Naive thymus-derived CD8-positive, alpha-beta T cell (primary cell): ENCODE results near the gene RABGGTA. TPM values are rescaled to one million over a fixed set of nuclear protein-coding genes. Genes with fewer than 3 reads are reported as not detected.
"Not testable (repeated sequence)": the region's sequence is repeated elsewhere in the genome, so short reads cannot be mapped to it uniquely, and the experiment has no call there.

Experiments
- ATAC-seq, 2 donors: fragments of 150-1000 bp; cut with Tn5 transposase in 1 of 2; sonication (Bioruptor Pico), chemical (Tn5 transposase) in 1 of 2; 1 replicate in 1 of 2; 2 replicates in 1 of 2; pipeline ENCODE4 v1.10.0; 2021; ENCODE audit warnings: mild to moderate bottlenecking in 2 of 2, moderate library complexity in 2 of 2
- POLR2A ChIA-PET: fragments of 350-600 bp; sonication (Branson Sonifier 250); formaldehyde crosslinking; loops from one replicate; lab custom pipeline; 2021; ENCODE audit warnings: antibody characterized with exemption; lab: Charles Lee
- DNase-seq, 10 donors: peaks; one replicate each; pipeline versions ENCODE4 v3.0.0 to v3.0.0-alpha.2; 2020 to 2022
- H3K27ac Mint-ChIP-seq, 10 donors: one replicate each; pipeline ENCODE4 v1.8.0; 2020 to 2022; ENCODE audit warnings: mild to moderate bottlenecking in 10 of 10, mixed read lengths in 10 of 10, moderate library complexity in 4 of 10, inconsistent platforms in 1 of 10
- H3K27me3 Mint-ChIP-seq, 5 donors: one replicate each; pipeline ENCODE4 v1.8.0; 2021 to 2022; ENCODE audit warnings: mixed read lengths in 5 of 5
- H3K36me3 Mint-ChIP-seq, 3 donors: one replicate each; pipeline ENCODE4 v1.8.0; 2020 to 2022; ENCODE audit warnings: mixed read lengths in 3 of 3, mild to moderate bottlenecking in 2 of 3, inconsistent platforms in 1 of 3
- H3K4me1 Mint-ChIP-seq, 4 donors: one replicate each; pipeline ENCODE4 v1.8.0; 2021 to 2022; ENCODE audit warnings: mixed read lengths in 4 of 4
- H3K4me3 Mint-ChIP-seq, 10 donors: one replicate each; pipeline ENCODE4 v1.8.0; 2020 to 2022; ENCODE audit warnings: mild to moderate bottlenecking in 10 of 10, mixed read lengths in 10 of 10, moderate library complexity in 6 of 10, inconsistent platforms in 1 of 10
- H3K9me3 Mint-ChIP-seq, 9 donors: one replicate each; pipeline ENCODE4 v1.8.0; 2020 to 2022; ENCODE audit warnings: mixed read lengths in 9 of 9, mild to moderate bottlenecking in 3 of 9, inconsistent platforms in 1 of 9, moderate library complexity in 1 of 9
- polyA plus RNA-seq, 3 donors: library from polyadenylated mRNA; unstranded; fragments of 300-500 nt; fragmentation: Illumina TruSeq; gene quantifications; one replicate each; pipeline ENCODE4 v1.2.3, GENCODE V29; 2021
- total RNA-seq, 8 experiments: library from RNA in 2 of 8; stranded (reverse) in 2 of 8; gene quantifications; one replicate each; pipeline ENCODE4 v1.2.3 and lab custom pipeline; 2021 to 2026

The RABGGTA gene
- total and polyA plus RNA-seq, 5 experiments from 2014 or later, result 12.7 to 46.5 (median 22.1) TPM

DNA sequence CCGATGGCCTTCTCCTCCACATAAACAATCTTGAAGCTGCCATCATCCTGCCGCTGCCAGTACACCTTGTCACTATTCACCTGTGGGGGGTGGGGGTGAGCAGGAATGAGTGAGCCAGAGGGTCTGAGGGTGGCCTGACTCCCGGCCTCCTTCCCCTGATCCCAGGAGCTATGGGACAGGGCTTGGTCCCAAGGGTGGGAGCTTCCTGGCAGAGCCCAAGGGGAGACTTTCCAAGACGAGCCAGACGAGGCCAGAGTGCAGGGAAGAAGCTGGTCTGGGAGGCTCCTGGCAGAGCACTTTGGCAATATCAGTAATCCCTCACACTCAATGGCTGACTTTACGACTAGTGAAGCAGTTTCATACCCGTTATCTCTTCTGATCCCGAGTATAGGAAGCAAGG lies 16.0 kb downstream of the RABGGTA start:
- Mint-ChIP-seq H3K4me3 (no peak overlapping the region), H3K36me3 (peaks cover 0 to 26% (median 9%) of the 10 kb centered on the region in 3 donors), H3K9me3 (no peaks in the 10 kb centered on the region), H3K27me3 (no peaks in the 10 kb centered on the region), H3K27ac (no peak overlapping the region), H3K4me1 (no peaks in the 10 kb centered on the region)
- DNase-seq (no peak), ATAC-seq (no peak)
- POLR2A ChIA-PET, result interaction anchor here (1.0 kb wide), 1 partner anchor 15 kb away, joined by 3 read pairs; no protein-coding TSS in a partner anchor

DNA sequence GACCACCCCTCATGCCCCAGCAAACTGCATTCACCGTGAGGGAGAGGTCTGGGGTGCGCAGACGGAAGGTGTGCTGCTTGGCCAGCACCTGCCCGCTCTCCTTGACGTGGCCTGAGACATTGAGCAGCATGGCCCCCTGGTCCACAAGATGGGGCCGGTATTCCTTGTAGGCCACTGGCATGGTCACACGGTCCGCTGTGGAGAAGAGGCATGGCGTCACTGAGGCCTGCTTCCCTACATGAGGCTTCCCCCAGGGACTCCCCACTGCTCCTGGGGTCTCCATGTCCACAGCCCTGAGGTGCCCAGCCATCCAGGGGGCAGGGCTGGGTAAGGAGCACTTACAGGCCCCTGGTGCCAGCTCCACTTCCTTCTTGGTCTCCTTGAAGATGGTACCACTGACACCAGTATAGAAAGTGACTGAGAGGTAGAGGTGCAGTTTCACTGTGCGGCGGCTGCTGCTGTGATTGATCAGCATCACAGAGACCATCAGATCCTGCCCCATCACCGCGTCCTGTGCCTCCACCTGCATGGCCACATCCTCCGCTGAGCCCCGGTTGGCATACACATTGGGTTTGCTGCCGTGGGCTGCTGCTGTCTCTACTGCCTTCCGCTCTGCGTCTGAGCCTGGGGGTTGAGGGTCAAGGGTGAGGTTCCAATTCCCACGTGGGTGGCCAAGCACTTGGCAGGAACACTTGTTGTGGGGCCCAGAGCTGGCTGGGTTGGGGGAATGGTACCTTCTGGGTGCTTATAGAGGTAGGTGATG lies 16.6 kb downstream of the RABGGTA start:
- ATAC-seq (no peak), DNase-seq (no peak)
- no peaks in the 10 kb centered on the region for H3K27me3 Mint-ChIP-seq
- H3K27ac Mint-ChIP-seq, result no peak overlapping the region
- no peaks in the 10 kb centered on the region for H3K9me3 Mint-ChIP-seq
- H3K4me3 Mint-ChIP-seq, result no peak overlapping the region
- H3K4me1 Mint-ChIP-seq, result no peaks in the 10 kb centered on the region
- peaks cover 0 to 26% (median 9%) of the 10 kb centered on the region in 3 donors for H3K36me3 Mint-ChIP-seq
- POLR2A ChIA-PET, result interaction anchor here (1.0 kb wide), 1 partner anchor 16 kb away, joined by 3 read pairs; no protein-coding TSS in a partner anchor

- ATAC-seq (no peak), DNase-seq (no peak)
- no peak overlapping the region for H3K4me3 Mint-ChIP-seq
- H3K4me1 Mint-ChIP-seq, result no peaks in the 10 kb centered on the region
- H3K9me3 Mint-ChIP-seq, result no peaks in the 10 kb centered on the region
- POLR2A ChIA-PET, result interaction anchor here (1.0 kb wide), 1 partner anchor 17 kb away, joined by 3 read pairs; the partner anchor contains the start of gene RABGGTA
- H3K27ac Mint-ChIP-seq, result peak overlapping the region in 1 of 10 donors; percentile 82
- no peaks in the 10 kb centered on the region for H3K27me3 Mint-ChIP-seq
- peaks cover 0 to 30% (median 9%) of the 10 kb centered on the region in 3 donors for H3K36me3 Mint-ChIP-seq
These were observed 17.5 kb downstream of the RABGGTA start for GRCh38 chr14:24253936-24254335.

GRCh38 chr14:24252289-24253124 lies 18.9 kb downstream of the RABGGTA start:
- POLR2A ChIA-PET, result interaction anchor here (2.4 kb wide), 1 partner anchor 10 kb away, joined by 11 read pairs; the partner anchor contains the start of gene TINF2
- no peak overlapping the region for H3K27ac Mint-ChIP-seq
- H3K4me1 Mint-ChIP-seq, result peaks cover 0 to 5% (median under 1%) of the 10 kb centered on the region in 4 donors
- H3K9me3 Mint-ChIP-seq, result no peaks in the 10 kb centered on the region
- H3K27me3 Mint-ChIP-seq, result no peaks in the 10 kb centered on the region
- H3K4me3 Mint-ChIP-seq, result no peak overlapping the region
- H3K36me3 Mint-ChIP-seq, result peaks cover 0 to 28% (median 9%) of the 10 kb centered on the region in 3 donors
- ATAC-seq, result no peak
- DNase-seq, result no peak

DNA sequence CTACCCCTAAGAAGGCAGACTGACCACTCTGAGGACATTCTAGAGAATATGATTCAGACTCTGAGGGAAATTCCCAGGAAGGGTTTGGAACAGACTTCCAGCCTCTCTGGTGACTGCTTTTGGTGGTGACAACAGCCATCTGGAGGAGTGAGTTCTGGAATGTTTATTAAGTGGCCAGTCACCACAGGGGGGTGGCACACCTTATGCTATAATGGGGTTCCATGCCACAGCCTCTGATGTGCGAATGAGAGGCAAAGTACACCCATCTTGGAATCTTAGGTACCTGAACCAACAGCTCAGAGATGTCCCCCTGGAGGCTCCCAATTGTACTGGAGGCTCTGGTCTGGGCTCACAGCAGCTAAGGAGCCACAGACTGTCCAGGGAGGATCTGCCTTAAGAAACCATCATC lies 19.5 kb downstream of the RABGGTA start:
- H3K4me1 Mint-ChIP-seq, result peaks cover 0 to 9% (median 2%) of the 10 kb centered on the region in 4 donors
- no peaks in the 10 kb centered on the region for H3K27me3 Mint-ChIP-seq
- ATAC-seq (no peak), DNase-seq (no peak)
- POLR2A ChIA-PET, result interaction anchor here (2.4 kb wide), 1 partner anchor 9 kb away, joined by 11 read pairs; the partner anchor contains the start of gene TINF2
- no peak overlapping the region for H3K4me3 Mint-ChIP-seq
- H3K27ac Mint-ChIP-seq, result no peak overlapping the region
- no peaks in the 10 kb centered on the region for H3K9me3 Mint-ChIP-seq
- H3K36me3 Mint-ChIP-seq, result peaks cover 0 to 25% (median 9%) of the 10 kb centered on the region in 3 donors

GRCh38 chr14:24250354-24250753 lies 21.0 kb downstream of the RABGGTA start:
- no peak for ATAC-seq
- Mint-ChIP-seq H3K9me3 (no peaks in the 10 kb centered on the region), H3K36me3 (peaks cover 0 to 19% (median 6%) of the 10 kb centered on the region in 3 donors), H3K27ac (peak overlapping the region in 4 of 10 donors; percentile 1 to 54 (median 38)), H3K4me1 (peaks cover 0 to 13% (median 3%) of the 10 kb centered on the region in 4 donors), H3K27me3 (no peaks in the 10 kb centered on the region), H3K4me3 (no peak overlapping the region)
- POLR2A ChIA-PET, result no interaction called here
- DNase-seq, result no peak

GRCh38 chr14:24249230-24250021 lies 22.0 kb downstream of the RABGGTA start:
- H3K27ac Mint-ChIP-seq, result peak overlapping the region in 1 of 10 donors; percentile 63
- no peaks in the 10 kb centered on the region for H3K27me3 Mint-ChIP-seq
- peaks cover 0 to 16% (median 6%) of the 10 kb centered on the region in 4 donors for H3K4me1 Mint-ChIP-seq
- H3K9me3 Mint-ChIP-seq, result no peaks in the 10 kb centered on the region
- ATAC-seq (no peak), DNase-seq (no peak)
- peaks cover 0 to 16% (median 2%) of the 10 kb centered on the region in 3 donors for H3K36me3 Mint-ChIP-seq
- POLR2A ChIA-PET, result no interaction called here
- no peak overlapping the region for H3K4me3 Mint-ChIP-seq

GRCh38 chr14:24247422-24247821 lies 24.0 kb downstream of the RABGGTA start:
- peak overlapping the region in 2 of 10 donors; percentile 1 to 2 for H3K4me3 Mint-ChIP-seq
- no peaks in the 10 kb centered on the region for H3K27me3 Mint-ChIP-seq
- peaks cover 6 to 30% (median 18%) of the 10 kb centered on the region in 4 donors for H3K4me1 Mint-ChIP-seq
- ATAC-seq (no peak), DNase-seq (no peak)
- POLR2A ChIA-PET, result interaction anchor here (1.0 to 1.3 kb wide), 2 partner anchors 24 to 32 kb away, joined by 3 to 4 read pairs; partner anchors contain the start of genes MDP1 and RABGGTA
- peak overlapping the region in 6 of 10 donors; percentile 37 to 91 (median 76) for H3K27ac Mint-ChIP-seq
- H3K9me3 Mint-ChIP-seq, result no peaks in the 10 kb centered on the region
- H3K36me3 Mint-ChIP-seq, result peaks cover 0 to 5% (median 0%) of the 10 kb centered on the region in 3 donors

GRCh38 chr14:24246765-24247212 lies 24.6 kb downstream of the RABGGTA start:
- Mint-ChIP-seq H3K4me3 (peak overlapping the region in 3 of 10 donors; percentile 63 to 66 (median 66)), H3K9me3 (no peaks in the 10 kb centered on the region), H3K27ac (peak overlapping the region in 8 of 10 donors; percentile 29 to 91 (median 72)), H3K27me3 (no peaks in the 10 kb centered on the region), H3K4me1 (peaks cover 9 to 37% (median 23%) of the 10 kb centered on the region in 4 donors), H3K36me3 (peaks cover 0 to 10% (median 0%) of the 10 kb centered on the region in 3 donors)
- ATAC-seq (no peak), DNase-seq (no peak)
- POLR2A ChIA-PET, result interaction anchor here (0.9 to 1.3 kb wide), 3 partner anchors 25 to 48 kb away, joined by 3 to 7 read pairs (median 4); partner anchors contain the start of genes MDP1 and RABGGTA

DNA sequence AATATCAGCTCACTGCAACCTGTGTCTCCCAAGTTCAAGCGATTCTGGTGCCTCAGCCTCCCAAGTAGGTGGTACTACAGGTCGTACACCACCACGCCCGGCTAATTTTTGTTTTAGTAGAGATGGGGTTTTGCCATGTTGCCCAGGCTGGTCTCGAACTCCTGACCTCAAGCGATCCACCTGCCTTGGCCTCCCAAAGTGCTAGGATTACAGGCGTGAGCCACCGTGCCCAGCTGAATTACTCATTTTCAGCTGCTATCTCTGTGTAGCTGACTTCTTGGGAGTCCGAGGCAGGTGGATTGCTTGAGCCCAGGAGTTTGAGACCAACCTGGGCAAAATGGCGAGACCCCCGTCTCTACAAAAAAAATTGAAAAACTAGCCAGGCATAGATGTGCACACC lies 26.0 kb downstream of the RABGGTA start:
- Mint-ChIP-seq H3K4me1 (peaks cover 11 to 51% (median 34%) of the 10 kb centered on the region in 4 donors), H3K27ac (peak overlapping the region in 3 of 10 donors; percentile 47 to 75 (median 68)), H3K4me3 (peak overlapping the region in 2 of 10 donors; percentile 15 to 44), H3K36me3 (peaks cover 0 to 18% (median 0%) of the 10 kb centered on the region in 3 donors)
- ATAC-seq, H3K27me3 Mint-ChIP-seq, DNase-seq, H3K9me3 Mint-ChIP-seq: not testable (repeated sequence)
- POLR2A ChIA-PET, result interaction anchor here (0.6 to 1.9 kb wide), 2 partner anchors 90 to 185 kb away, joined by 4 to 6 read pairs; partner anchors contain the start of genes CBLN3 and KHNYN

DNA sequence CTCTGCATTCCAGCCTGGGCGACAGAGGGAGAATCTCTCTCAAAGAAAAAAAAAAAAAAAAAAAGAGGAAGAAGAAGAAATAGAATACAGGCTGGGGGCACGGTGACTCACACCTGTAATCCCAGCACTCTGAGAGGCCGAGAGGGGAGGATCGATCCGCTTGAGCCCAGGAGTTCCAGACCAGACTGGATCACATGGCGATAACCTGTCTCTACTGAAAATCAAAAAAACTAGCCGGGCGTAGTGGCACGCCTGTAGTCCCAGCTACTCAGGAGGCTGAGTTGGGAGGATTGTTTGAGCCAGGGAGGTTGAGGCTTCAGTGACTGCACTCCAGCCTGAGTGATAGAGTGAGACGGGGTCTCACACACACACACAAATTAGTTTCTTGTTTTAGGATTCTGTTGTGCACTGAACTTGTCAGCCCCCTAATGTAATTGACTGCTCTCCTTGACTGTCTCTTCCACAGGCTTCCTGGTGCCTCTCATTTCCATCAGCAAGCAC lies 28.0 kb downstream of the RABGGTA start:
- Mint-ChIP-seq H3K27ac (peak overlapping the region; percentile 96 to 100 (median 100)), H3K27me3 (no peaks in the 10 kb centered on the region), H3K9me3 (no peaks in the 10 kb centered on the region), H3K4me3 (peak overlapping the region; percentile 83 to 99 (median 97)), H3K4me1 (peaks cover 22 to 71% (median 53%) of the 10 kb centered on the region in 4 donors), H3K36me3 (peaks cover 0 to 33% (median 0%) of the 10 kb centered on the region in 3 donors)
- DNase-seq (peak in 2 of 10 donors; percentile 8 to 18), ATAC-seq (no peak)
- POLR2A ChIA-PET, result interaction anchor here (0.7 to 3.9 kb wide), 19 partner anchors 9 to 290 kb away, joined by 3 to 73 read pairs (median 18); partner anchors contain the start of genes CBLN3, CHMP4A, CIDEB and DCAF11
